Panc1 (cell line): ENCODE measurements around the gene CAPN15. TPM values are rescaled to one million over a fixed set of nuclear protein-coding genes. Genes with fewer than 3 reads are reported as not detected.
A peak's percentile ranks its signal among the peaks of the same experiment; 100 is the strongest.

Experiments
- ATAC-seq: fragments of 200-7000 bp; cut with Tn5 transposase; 2 replicates; pipeline ENCODE4 v1.9.1; 2020; ENCODE audit warnings: mild to moderate bottlenecking, moderate library complexity
- BruUV-seq: library from RNA; stranded (reverse); fragments of 400-500 nt; replicated peaks from 2 replicates; lab custom pipeline; 2021; lab: Mats Ljungman, UMichigan
- CTCF ChIA-PET: fragments of 300-600 bp; sonication (Branson Sonifier 250); formaldehyde crosslinking; loops from one replicate; lab custom pipeline; 2022; ENCODE audit warnings: antibody characterized with exemption; lab: Charles Lee
- POLR2A ChIA-PET: fragments of 300-600 bp; sonication (Branson Sonifier 250); formaldehyde crosslinking; loops from one replicate; lab custom pipeline; 2022; ENCODE audit warnings: antibody characterized with exemption; lab: Charles Lee
- DNase-seq: peaks from one replicate; pipeline ENCODE4 v3.0.0-alpha.2; 2010; ENCODE audit warnings: low read depth, low spot score
- H3K27ac ChIP-seq: 2 replicates; pipeline ENCODE4 v1.5.1; 2011; ENCODE audit warnings: mild to moderate bottlenecking, low read length, inconsistent platforms
- H3K27me3 ChIP-seq: fragments of 200-500 bp; sonication (Bioruptor generic); 2 replicates; pipeline ENCODE4 v1.6.0; 2014; ENCODE audit warnings: low read length, inconsistent platforms; ENCODE audit not compliant: control insufficient read depth, insufficient read depth
- H3K36me3 ChIP-seq: fragments of 200-500 bp; sonication (Bioruptor generic); 2 replicates; pipeline ENCODE4 v1.5.1; 2014; ENCODE audit warnings: inconsistent platforms, mild to moderate bottlenecking, low read length, moderate library complexity; ENCODE audit not compliant: control insufficient read depth, insufficient read depth
- H3K4me1 ChIP-seq: 2 replicates; pipeline ENCODE4 v1.5.1; 2011; ENCODE audit warnings: inconsistent platforms, mild to moderate bottlenecking, low read length, moderate library complexity; ENCODE audit not compliant: control insufficient read depth, insufficient read depth
- H3K4me3 ChIP-seq, 2 experiments: 2 replicates each; pipeline ENCODE4 v1.5.1; 2011 to 2012; ENCODE audit warnings: low read depth in 2 of 2, low read length in 2 of 2, mild to moderate bottlenecking in 2 of 2, inconsistent platforms in 1 of 2, moderate library complexity in 1 of 2
- H3K9me3 ChIP-seq: fragments of 200-500 bp; sonication (Bioruptor generic); 2 replicates; pipeline ENCODE4 v1.5.1; 2014; ENCODE audit warnings: low read depth, mild to moderate bottlenecking, inconsistent platforms, low read length, moderate library complexity; ENCODE audit not compliant: control insufficient read depth, insufficient read depth
- CTCF ChIP-seq: fragments of 450-650 bp; IDR thresholded peaks from 2 replicates; pipeline ENCODE4 v1.5.1; 2017; ENCODE audit warnings: mild to moderate bottlenecking
- POLR2AphosphoS5 ChIP-seq: IDR thresholded peaks from 2 replicates; pipeline ENCODE4 v1.6.1; 2012; ENCODE audit warnings: mild to moderate bottlenecking, low read depth, low read length, moderate library complexity
- SIN3A ChIP-seq: IDR thresholded peaks from 2 replicates; pipeline ENCODE4 v1.6.1; 2012; ENCODE audit warnings: low read depth, mild to moderate bottlenecking, low read length, moderate library complexity, borderline replicate concordance; ENCODE audit not compliant: insufficient read depth
- TCF7L2 ChIP-seq: IDR thresholded peaks from 2 replicates; pipeline ENCODE4 v1.6.1; 2011; ENCODE audit warnings: mild to moderate bottlenecking, low read depth, low read length, inconsistent platforms
- in situ Hi-C: cut with HindIII; loops from 2 replicates; pipeline ENCODE4 v1.10.0; 2016; ENCODE audit warnings: low sequenced_read_pairs, low pct_unique_long_range_greater_than_20kb
- intact Hi-C: fragments of 100-400 bp; cut with micrococcal nuclease; formaldehyde crosslinking; loops from one replicate; pipeline ENCODE4 v1.10.0; 2022; ENCODE audit not compliant: unreplicated experiment
- total RNA-seq: library from RNA; stranded (reverse); gene quantifications from one replicate; pipeline ENCODE4 v1.2.1, GENCODE V29; 2021; ENCODE audit not compliant: unreplicated experiment
- TF ChIP-seq, protein P1 (sequence below), 2 experiments: IDR thresholded peaks; 2 replicates each; pipeline ENCODE4 v1.6.1; 2011 to 2012; ENCODE audit warnings: low read depth in 2 of 2, control low read depth in 1 of 2, low read length in 1 of 2, mild to moderate bottlenecking in 1 of 2, moderate library complexity in 1 of 2; ENCODE audit not compliant: insufficient read depth in 1 of 2

Gene CAPN15
- total RNA-seq, 1 experiment from 2014 or later: 78.5 TPM

DNA sequence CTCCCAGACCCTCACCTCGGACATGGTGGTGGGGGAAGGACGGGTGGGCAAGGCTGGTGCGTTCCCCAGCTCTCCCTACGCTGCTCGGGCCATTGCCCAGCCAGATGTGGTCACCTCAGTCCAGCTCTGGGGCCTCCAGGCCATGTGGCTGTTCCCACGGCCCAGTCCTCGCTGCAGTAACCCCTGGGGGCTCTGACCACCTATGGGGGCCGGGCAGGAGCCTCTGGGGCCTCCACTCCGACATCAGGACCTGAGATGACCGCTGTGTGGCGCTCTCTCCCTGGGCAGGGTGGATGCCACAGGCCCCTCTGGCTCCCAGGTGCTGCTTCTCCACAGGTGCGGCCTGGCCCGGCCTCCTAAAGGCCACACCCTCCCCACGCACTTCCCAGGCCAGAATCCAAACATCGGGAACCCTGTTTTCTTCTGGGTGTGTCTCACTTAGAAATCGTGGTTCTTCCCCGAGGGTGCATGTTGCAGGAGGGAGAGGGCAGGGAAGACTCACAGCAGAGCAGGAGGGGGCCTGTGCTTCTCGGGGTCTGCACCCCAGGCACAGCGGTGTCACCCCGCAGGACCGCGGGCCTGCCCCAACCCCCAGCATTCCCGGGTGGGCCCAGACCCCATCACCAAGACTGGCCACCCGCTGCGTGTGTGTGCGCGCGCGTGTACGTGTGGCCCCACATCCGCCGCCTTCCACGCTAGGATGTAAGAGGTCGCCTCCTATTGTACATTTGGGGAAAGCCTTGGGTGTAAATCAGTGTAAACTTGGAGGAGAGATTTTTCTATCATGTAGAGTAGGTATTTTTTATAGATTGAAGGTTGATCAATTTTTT is 5.9 kb upstream of the CAPN15 start:
- Histone ChIP-seq H3K27ac (no peak overlapping the region), H3K4me1 (peaks cover 28% of the 10 kb centered on the region), H3K27me3 (no peaks in the 10 kb centered on the region), H3K4me3 (no peak overlapping the region), H3K9me3 (no peaks in the 10 kb centered on the region), H3K36me3 (no peaks in the 10 kb centered on the region)
- no peak for ATAC-seq
- ChIA-PET CTCF (no interaction called here), POLR2A (no interaction called here)
- TF ChIP-seq CTCF: no peak; the same call in 1 of the 2 replicates
- TF ChIP-seq, protein P1, sequence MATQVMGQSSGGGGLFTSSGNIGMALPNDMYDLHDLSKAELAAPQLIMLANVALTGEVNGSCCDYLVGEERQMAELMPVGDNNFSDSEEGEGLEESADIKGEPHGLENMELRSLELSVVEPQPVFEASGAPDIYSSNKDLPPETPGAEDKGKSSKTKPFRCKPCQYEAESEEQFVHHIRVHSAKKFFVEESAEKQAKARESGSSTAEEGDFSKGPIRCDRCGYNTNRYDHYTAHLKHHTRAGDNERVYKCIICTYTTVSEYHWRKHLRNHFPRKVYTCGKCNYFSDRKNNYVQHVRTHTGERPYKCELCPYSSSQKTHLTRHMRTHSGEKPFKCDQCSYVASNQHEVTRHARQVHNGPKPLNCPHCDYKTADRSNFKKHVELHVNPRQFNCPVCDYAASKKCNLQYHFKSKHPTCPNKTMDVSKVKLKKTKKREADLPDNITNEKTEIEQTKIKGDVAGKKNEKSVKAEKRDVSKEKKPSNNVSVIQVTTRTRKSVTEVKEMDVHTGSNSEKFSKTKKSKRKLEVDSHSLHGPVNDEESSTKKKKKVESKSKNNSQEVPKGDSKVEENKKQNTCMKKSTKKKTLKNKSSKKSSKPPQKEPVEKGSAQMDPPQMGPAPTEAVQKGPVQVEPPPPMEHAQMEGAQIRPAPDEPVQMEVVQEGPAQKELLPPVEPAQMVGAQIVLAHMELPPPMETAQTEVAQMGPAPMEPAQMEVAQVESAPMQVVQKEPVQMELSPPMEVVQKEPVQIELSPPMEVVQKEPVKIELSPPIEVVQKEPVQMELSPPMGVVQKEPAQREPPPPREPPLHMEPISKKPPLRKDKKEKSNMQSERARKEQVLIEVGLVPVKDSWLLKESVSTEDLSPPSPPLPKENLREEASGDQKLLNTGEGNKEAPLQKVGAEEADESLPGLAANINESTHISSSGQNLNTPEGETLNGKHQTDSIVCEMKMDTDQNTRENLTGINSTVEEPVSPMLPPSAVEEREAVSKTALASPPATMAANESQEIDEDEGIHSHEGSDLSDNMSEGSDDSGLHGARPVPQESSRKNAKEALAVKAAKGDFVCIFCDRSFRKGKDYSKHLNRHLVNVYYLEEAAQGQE (IDR thresholded peaks at IDR 0.05; ENCODE audit: insufficient read depth in 1 of 2, low read depth in 2 of 2, low read length in 1 of 2): no peak
- TF ChIP-seq TCF7L2: no peak
- no peak; the same call in 1 of the 2 replicates for TF ChIP-seq POLR2AphosphoS5
- TF ChIP-seq SIN3A: no peak
- intact Hi-C loops (no loop called here), in situ Hi-C loops (no loop called here)
- DNase-seq: no peak
- no TSS peak for BruUV-seq

DNA sequence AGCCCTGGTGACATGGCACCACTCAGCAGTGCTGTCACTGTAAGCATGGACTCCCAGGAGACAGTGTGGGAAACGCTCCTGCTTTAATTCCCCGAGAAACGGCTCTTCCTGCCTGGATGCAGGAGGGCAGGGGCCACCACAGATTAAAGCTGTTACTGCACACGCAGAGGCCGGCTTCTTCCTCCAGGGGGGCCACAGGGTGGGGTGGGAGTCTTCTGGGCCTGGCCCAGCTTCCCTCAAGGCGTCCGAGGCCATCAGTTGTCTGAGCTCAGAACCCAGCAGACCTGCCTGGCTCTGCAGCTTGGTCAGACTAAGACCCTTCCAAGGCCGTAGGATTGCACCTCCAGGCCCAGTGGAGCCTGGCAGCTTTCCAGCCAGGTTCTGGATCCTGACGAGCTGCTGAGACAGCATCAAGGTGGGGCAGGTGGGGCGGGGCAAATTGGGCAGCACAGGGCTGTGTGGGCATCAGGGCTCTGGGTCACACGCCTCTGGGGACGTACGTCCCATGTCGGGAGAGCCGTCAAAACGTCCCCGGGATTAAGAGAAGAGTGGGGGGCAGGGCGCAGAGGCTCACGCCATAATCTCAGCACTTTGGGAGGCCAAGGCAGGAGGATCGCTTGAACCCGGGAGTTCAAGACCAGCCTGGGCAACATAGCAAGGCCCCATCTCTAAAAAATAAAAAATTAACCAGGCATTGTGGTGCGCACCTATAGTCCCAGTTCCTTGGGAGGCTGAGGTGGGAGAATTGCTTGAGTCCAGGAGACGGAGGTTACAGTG is 5.0 kb upstream of the CAPN15 start:
- Histone ChIP-seq H3K27ac (0 out of 2 replicates have a peak overlapping the region, but pooled peaks have one; percentile 23), H3K4me1 (peaks cover 30% of the 10 kb centered on the region), H3K4me3 (no peak overlapping the region), H3K9me3 (no peaks in the 10 kb centered on the region), H3K36me3 (no peaks in the 10 kb centered on the region), H3K27me3 (no peaks in the 10 kb centered on the region)
- ChIA-PET POLR2A (no interaction called here), CTCF (no interaction called here)
- no peak for ATAC-seq
- intact Hi-C loops (no loop called here), in situ Hi-C loops (no loop called here)
- DNase-seq: no peak
- BruUV-seq: no TSS peak
- TF ChIP-seq POLR2AphosphoS5 (0 out of 2 replicates have a peak, but pooled peaks have one; percentile 4), CTCF (no peak)
